ENCODE measurements around the gene CCDC40.

CCDC40 gene

GRCh38 chr17:80023481-80024205, 12.8 kb upstream of the CCDC40 start:
- no peak overlapping the region for H3K4me3 ChIP-seq (ENCODE audit: low read length)
- TF ChIP-seq ZNF274 (IDR thresholded peaks at IDR 0.05; ENCODE audit: low read depth, low read length), result no peak

GRCh38 chr17:80024206-80024972, 12.1 kb upstream of the CCDC40 start:
- TF ChIP-seq ZNF274 (IDR thresholded peaks at IDR 0.05; ENCODE audit: low read depth, low read length), result no peak
- no peak overlapping the region for H3K4me3 ChIP-seq (ENCODE audit: low read length)

- H3K4me3 ChIP-seq (ENCODE audit: low read length), result no peak overlapping the region
- TF ChIP-seq ZNF274 (IDR thresholded peaks at IDR 0.05; ENCODE audit: low read depth, low read length), result no peak
These were observed 11.3 kb upstream of the CCDC40 start for GRCh38 chr17:80025140-80025539.

GRCh38 chr17:80025796-80026195, 10.6 kb upstream of the CCDC40 start:
- no peak overlapping the region for H3K4me3 ChIP-seq (ENCODE audit: low read length)
- TF ChIP-seq ZNF274 (IDR thresholded peaks at IDR 0.05; ENCODE audit: low read depth, low read length), result no peak

- TF ChIP-seq ZNF274 (IDR thresholded peaks at IDR 0.05; ENCODE audit: low read depth, low read length), result no peak
These were observed 9.9 kb upstream of the CCDC40 start for GRCh38 chr17:80026359-80027042.

GRCh38 chr17:80027043-80027435, 9.4 kb upstream of the CCDC40 start:
- no peak overlapping the region for H3K4me3 ChIP-seq (ENCODE audit: low read length)
- no peak for TF ChIP-seq ZNF274 (IDR thresholded peaks at IDR 0.05; ENCODE audit: low read depth, low read length)

More at GRCh38 chr17:80026359-80027042, 9.9 kb upstream of the CCDC40 start:
- no peak overlapping the region for H3K4me3 ChIP-seq (ENCODE audit: low read length)

- no peak overlapping the region for H3K4me3 ChIP-seq (ENCODE audit: low read length)
- TF ChIP-seq ZNF274 (IDR thresholded peaks at IDR 0.05; ENCODE audit: low read depth, low read length), result no peak
These were observed 8.4 kb upstream of the CCDC40 start for GRCh38 chr17:80028030-80028429.

GRCh38 chr17:80029258-80029974, 7.0 kb upstream of the CCDC40 start:
- TF ChIP-seq ZNF274 (IDR thresholded peaks at IDR 0.05; ENCODE audit: low read depth, low read length), result no peak
- H3K4me3 ChIP-seq (ENCODE audit: low read length), result no peak overlapping the region

GRCh38 chr17:80030730-80031410, 5.6 kb upstream of the CCDC40 start:
- no peak for TF ChIP-seq ZNF274 (IDR thresholded peaks at IDR 0.05; ENCODE audit: low read depth, low read length)
- H3K4me3 ChIP-seq (ENCODE audit: low read length), result no peak overlapping the region

GRCh38 chr17:80031691-80032430, 4.6 kb upstream of the CCDC40 start:
- TF ChIP-seq ZNF274 (IDR thresholded peaks at IDR 0.05; ENCODE audit: low read depth, low read length), result no peak
- H3K4me3 ChIP-seq (ENCODE audit: low read length), result no peak overlapping the region

- no peak overlapping the region for H3K4me3 ChIP-seq (ENCODE audit: low read length)
- no peak for TF ChIP-seq ZNF274 (IDR thresholded peaks at IDR 0.05; ENCODE audit: low read depth, low read length)
These were observed 3.7 kb upstream of the CCDC40 start for GRCh38 chr17:80032614-80033171.

- no peak overlapping the region for H3K4me3 ChIP-seq (ENCODE audit: low read length)
- TF ChIP-seq ZNF274 (IDR thresholded peaks at IDR 0.05; ENCODE audit: low read depth, low read length), result no peak
These were observed 2.6 kb upstream of the CCDC40 start for GRCh38 chr17:80033840-80034239.
